ENCODE measurements around the gene PPP4C.

PPP4C gene

GRCh38 chr16:30069611-30070462 lies 6.0 kb upstream of the PPP4C start:
- no peak overlapping the region for H3K9ac ChIP-seq (ENCODE audit: low read length)
- peaks cover 28% of the 10 kb centered on the region for H3K4me1 ChIP-seq (ENCODE audit: control insufficient read depth, insufficient read depth, low read length)
- H3K27me3 ChIP-seq (ENCODE audit: control insufficient read depth, insufficient read depth, low read length), result no peaks in the 10 kb centered on the region
- H3K4me3 ChIP-seq (ENCODE audit: low read length), result no peak overlapping the region
- no peaks in the 10 kb centered on the region for H3K9me3 ChIP-seq (ENCODE audit: control insufficient read depth, low read length)
- H3K36me3 ChIP-seq (ENCODE audit: control insufficient read depth, insufficient read depth, low read length), result peaks cover 35% of the 10 kb centered on the region

- Histone ChIP-seq H3K4me1 (ENCODE audit: control insufficient read depth, insufficient read depth, low read length) (peaks cover 34% of the 10 kb centered on the region), H3K9ac (ENCODE audit: low read length) (no peak overlapping the region), H3K36me3 (ENCODE audit: control insufficient read depth, insufficient read depth, low read length) (peaks cover 35% of the 10 kb centered on the region), H3K27me3 (ENCODE audit: control insufficient read depth, insufficient read depth, low read length) (no peaks in the 10 kb centered on the region), H3K4me3 (ENCODE audit: low read length) (no peak overlapping the region), H3K9me3 (ENCODE audit: control insufficient read depth, low read length) (no peaks in the 10 kb centered on the region)
Observed at GRCh38 chr16:30070490-30070889, 5.3 kb upstream of the PPP4C start.

- Histone ChIP-seq H3K36me3 (ENCODE audit: control insufficient read depth, insufficient read depth, low read length) (peaks cover 17% of the 10 kb centered on the region), H3K9ac (ENCODE audit: low read length) (peak overlapping the region; percentile 89), H3K9me3 (ENCODE audit: control insufficient read depth, low read length) (no peaks in the 10 kb centered on the region), H3K4me1 (ENCODE audit: control insufficient read depth, insufficient read depth, low read length) (peaks cover 33% of the 10 kb centered on the region), H3K27me3 (ENCODE audit: control insufficient read depth, insufficient read depth, low read length) (no peaks in the 10 kb centered on the region), H3K4me3 (ENCODE audit: low read length) (peak overlapping the region; percentile 62)
Observed at GRCh38 chr16:30076276-30076791, 540 bp downstream of the PPP4C start.

GRCh38 chr16:30077656-30078055 lies 1.9 kb downstream of the PPP4C start:
- Histone ChIP-seq H3K9ac (ENCODE audit: low read length) (peak overlapping the region; percentile 89), H3K9me3 (ENCODE audit: control insufficient read depth, low read length) (no peaks in the 10 kb centered on the region), H3K36me3 (ENCODE audit: control insufficient read depth, insufficient read depth, low read length) (peaks cover 25% of the 10 kb centered on the region), H3K4me1 (ENCODE audit: control insufficient read depth, insufficient read depth, low read length) (peaks cover 33% of the 10 kb centered on the region), H3K27me3 (ENCODE audit: control insufficient read depth, insufficient read depth, low read length) (no peaks in the 10 kb centered on the region), H3K4me3 (ENCODE audit: low read length) (no peak overlapping the region)

- Histone ChIP-seq H3K9ac (ENCODE audit: low read length) (no peak overlapping the region), H3K9me3 (ENCODE audit: control insufficient read depth, low read length) (no peaks in the 10 kb centered on the region), H3K27me3 (ENCODE audit: control insufficient read depth, insufficient read depth, low read length) (no peaks in the 10 kb centered on the region), H3K4me1 (ENCODE audit: control insufficient read depth, insufficient read depth, low read length) (peaks cover 33% of the 10 kb centered on the region), H3K36me3 (ENCODE audit: control insufficient read depth, insufficient read depth, low read length) (peaks cover 33% of the 10 kb centered on the region), H3K4me3 (ENCODE audit: low read length) (no peak overlapping the region)
Observed at GRCh38 chr16:30078744-30079143, 3.0 kb downstream of the PPP4C start.

GRCh38 chr16:30079480-30079879 lies 3.7 kb downstream of the PPP4C start:
- H3K9ac ChIP-seq (ENCODE audit: low read length), result no peak overlapping the region
- no peak overlapping the region for H3K4me3 ChIP-seq (ENCODE audit: low read length)
- H3K36me3 ChIP-seq (ENCODE audit: control insufficient read depth, insufficient read depth, low read length), result peaks cover 40% of the 10 kb centered on the region
- H3K9me3 ChIP-seq (ENCODE audit: control insufficient read depth, low read length), result no peaks in the 10 kb centered on the region
- peaks cover 33% of the 10 kb centered on the region for H3K4me1 ChIP-seq (ENCODE audit: control insufficient read depth, insufficient read depth, low read length)
- no peaks in the 10 kb centered on the region for H3K27me3 ChIP-seq (ENCODE audit: control insufficient read depth, insufficient read depth, low read length)

- Histone ChIP-seq H3K4me1 (ENCODE audit: control insufficient read depth, insufficient read depth, low read length) (peaks cover 15% of the 10 kb centered on the region), H3K4me3 (ENCODE audit: low read length) (no peak overlapping the region), H3K9ac (ENCODE audit: low read length) (no peak overlapping the region), H3K36me3 (ENCODE audit: control insufficient read depth, insufficient read depth, low read length) (peaks cover 40% of the 10 kb centered on the region), H3K9me3 (ENCODE audit: control insufficient read depth, low read length) (no peaks in the 10 kb centered on the region), H3K27me3 (ENCODE audit: control insufficient read depth, insufficient read depth, low read length) (no peaks in the 10 kb centered on the region)
Observed at GRCh38 chr16:30082545-30083090, 6.8 kb downstream of the PPP4C start.

GRCh38 chr16:30083216-30084055 lies 7.6 kb downstream of the PPP4C start:
- peaks cover 32% of the 10 kb centered on the region for H3K36me3 ChIP-seq (ENCODE audit: control insufficient read depth, insufficient read depth, low read length)
- H3K9me3 ChIP-seq (ENCODE audit: control insufficient read depth, low read length), result no peaks in the 10 kb centered on the region
- H3K9ac ChIP-seq (ENCODE audit: low read length), result no peak overlapping the region

GRCh38 chr16:30084096-30084815 lies 8.5 kb downstream of the PPP4C start:
- Histone ChIP-seq H3K27me3 (ENCODE audit: control insufficient read depth, insufficient read depth, low read length) (no peaks in the 10 kb centered on the region), H3K36me3 (ENCODE audit: control insufficient read depth, insufficient read depth, low read length) (peaks cover 28% of the 10 kb centered on the region), H3K9me3 (ENCODE audit: control insufficient read depth, low read length) (no peaks in the 10 kb centered on the region), H3K9ac (ENCODE audit: low read length) (no peak overlapping the region), H3K4me1 (ENCODE audit: control insufficient read depth, insufficient read depth, low read length) (peaks cover 7% of the 10 kb centered on the region), H3K4me3 (ENCODE audit: low read length) (no peak overlapping the region)

More at GRCh38 chr16:30083216-30084055, 7.6 kb downstream of the PPP4C start:
- no peak overlapping the region for H3K4me3 ChIP-seq (ENCODE audit: low read length)
- H3K27me3 ChIP-seq (ENCODE audit: control insufficient read depth, insufficient read depth, low read length), result no peaks in the 10 kb centered on the region
- peaks cover 8% of the 10 kb centered on the region for H3K4me1 ChIP-seq (ENCODE audit: control insufficient read depth, insufficient read depth, low read length)

- H3K36me3 ChIP-seq (ENCODE audit: control insufficient read depth, insufficient read depth, low read length), result peaks cover 28% of the 10 kb centered on the region
- H3K4me3 ChIP-seq (ENCODE audit: low read length), result no peak overlapping the region
- no peaks in the 10 kb centered on the region for H3K27me3 ChIP-seq (ENCODE audit: control insufficient read depth, insufficient read depth, low read length)
- H3K4me1 ChIP-seq (ENCODE audit: control insufficient read depth, insufficient read depth, low read length), result peaks cover 9% of the 10 kb centered on the region
- no peak overlapping the region for H3K9ac ChIP-seq (ENCODE audit: low read length)
- no peaks in the 10 kb centered on the region for H3K9me3 ChIP-seq (ENCODE audit: control insufficient read depth, low read length)
Observed at GRCh38 chr16:30084816-30085159, 9.0 kb downstream of the PPP4C start.

- Histone ChIP-seq H3K36me3 (ENCODE audit: control insufficient read depth, insufficient read depth, low read length) (peaks cover 28% of the 10 kb centered on the region), H3K27me3 (ENCODE audit: control insufficient read depth, insufficient read depth, low read length) (no peaks in the 10 kb centered on the region), H3K9me3 (ENCODE audit: control insufficient read depth, low read length) (no peaks in the 10 kb centered on the region), H3K4me3 (ENCODE audit: low read length) (no peak overlapping the region), H3K4me1 (ENCODE audit: control insufficient read depth, insufficient read depth, low read length) (peaks cover 13% of the 10 kb centered on the region), H3K9ac (ENCODE audit: low read length) (no peak overlapping the region)
Observed at GRCh38 chr16:30085247-30085646, 9.5 kb downstream of the PPP4C start.

Data from mucosa of stomach (tissue), 1 donor.